GM18870 (cell line): ENCODE measurements around the gene RHPN2.
A peak's percentile ranks its signal among the peaks of the same experiment; 100 is the strongest.

Source experiments
- ATAC-seq: cut with Tn5 transposase; IDR thresholded peaks from one replicate; pipeline ENCODE4 v1.9.1; 2021; ENCODE audit warnings: moderate library complexity; ENCODE audit not compliant: unreplicated experiment

The RHPN2 gene

DNA sequence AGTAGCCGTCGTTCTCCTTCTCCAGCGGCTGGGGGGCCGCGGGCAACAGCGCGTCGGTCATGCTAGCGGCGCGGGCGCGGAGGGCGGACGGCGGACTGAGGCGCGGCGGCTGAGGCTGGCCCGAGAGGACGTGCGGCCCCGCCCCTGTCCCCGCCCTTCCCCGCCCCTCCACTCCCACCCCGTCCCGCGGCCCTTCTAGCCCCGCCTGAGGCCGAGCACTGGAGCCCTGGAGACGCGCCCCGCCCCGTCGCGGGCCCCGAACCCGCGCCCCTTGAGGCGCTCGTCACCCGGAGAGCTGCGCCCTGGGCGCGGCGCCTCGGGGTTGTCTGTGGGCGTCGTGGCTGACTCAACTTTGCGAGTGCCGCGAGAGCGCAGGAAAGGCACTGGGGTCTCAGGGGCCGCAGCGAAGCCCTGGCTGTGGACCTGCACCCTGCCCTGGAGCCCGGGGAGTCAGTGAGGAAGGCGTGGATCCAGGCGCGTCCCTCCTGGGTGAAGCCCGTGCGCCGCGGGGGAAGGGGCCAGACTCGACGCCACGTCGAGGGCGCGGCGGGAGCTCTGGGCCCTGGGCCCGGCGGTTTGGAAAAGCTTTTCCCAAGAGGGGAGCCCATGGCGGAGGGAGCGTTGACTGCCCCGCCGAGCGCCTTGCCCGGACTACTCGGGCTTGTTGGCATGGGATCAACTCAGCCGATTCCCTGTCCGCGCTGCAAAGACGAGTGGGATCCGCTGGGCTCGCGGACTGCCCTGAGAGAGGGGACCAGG, at the start of gene RHPN2:
Gene RHPN2, minus strand, starts transcription at position 97 of the 759 bp plus-strand sequence. Its CDS starts 36 bp downstream, at position 61.
- ATAC-seq, result no peak

DNA sequence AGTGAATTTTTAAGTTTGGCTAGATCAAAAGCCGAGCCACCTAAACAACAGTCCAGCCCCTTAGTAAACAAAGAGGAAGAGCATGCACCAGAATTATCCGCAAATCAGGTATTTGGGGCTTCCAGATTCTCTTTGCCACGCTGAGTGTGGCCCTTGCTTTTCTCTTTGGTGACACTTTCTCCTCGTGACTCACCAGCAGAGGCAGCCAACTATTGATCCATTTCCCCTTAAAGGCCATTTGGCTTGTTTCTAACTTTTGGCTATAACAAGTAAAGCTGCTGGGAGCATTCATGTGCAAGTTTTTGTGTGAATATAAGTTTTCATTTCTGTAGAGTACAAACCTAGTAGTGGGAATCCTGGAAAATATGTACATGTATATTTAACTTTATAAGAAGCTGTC, 49.6 kb upstream of the RHPN2 start:
- no peak for ATAC-seq

DNA sequence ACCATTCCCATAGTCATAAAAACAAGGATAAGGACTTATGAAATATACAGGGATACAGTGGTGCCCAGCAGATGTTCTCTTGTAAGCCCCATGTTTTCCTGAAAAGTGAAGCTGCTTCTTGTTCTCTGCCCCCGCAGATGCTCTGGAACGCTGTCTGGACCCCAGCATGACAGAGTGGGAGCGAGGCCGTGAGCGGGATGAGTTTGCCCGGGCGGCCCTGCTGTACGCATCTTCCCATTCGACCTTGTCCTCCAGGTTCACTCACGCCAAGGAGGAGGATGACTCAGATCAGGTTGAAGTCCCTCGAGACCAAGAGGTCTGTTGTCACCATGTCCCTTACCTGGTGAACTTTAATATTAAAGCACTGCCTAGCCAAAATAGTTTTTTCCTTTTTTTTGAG, 46.9 kb upstream of the RHPN2 start:
- ATAC-seq, result no peak

DNA sequence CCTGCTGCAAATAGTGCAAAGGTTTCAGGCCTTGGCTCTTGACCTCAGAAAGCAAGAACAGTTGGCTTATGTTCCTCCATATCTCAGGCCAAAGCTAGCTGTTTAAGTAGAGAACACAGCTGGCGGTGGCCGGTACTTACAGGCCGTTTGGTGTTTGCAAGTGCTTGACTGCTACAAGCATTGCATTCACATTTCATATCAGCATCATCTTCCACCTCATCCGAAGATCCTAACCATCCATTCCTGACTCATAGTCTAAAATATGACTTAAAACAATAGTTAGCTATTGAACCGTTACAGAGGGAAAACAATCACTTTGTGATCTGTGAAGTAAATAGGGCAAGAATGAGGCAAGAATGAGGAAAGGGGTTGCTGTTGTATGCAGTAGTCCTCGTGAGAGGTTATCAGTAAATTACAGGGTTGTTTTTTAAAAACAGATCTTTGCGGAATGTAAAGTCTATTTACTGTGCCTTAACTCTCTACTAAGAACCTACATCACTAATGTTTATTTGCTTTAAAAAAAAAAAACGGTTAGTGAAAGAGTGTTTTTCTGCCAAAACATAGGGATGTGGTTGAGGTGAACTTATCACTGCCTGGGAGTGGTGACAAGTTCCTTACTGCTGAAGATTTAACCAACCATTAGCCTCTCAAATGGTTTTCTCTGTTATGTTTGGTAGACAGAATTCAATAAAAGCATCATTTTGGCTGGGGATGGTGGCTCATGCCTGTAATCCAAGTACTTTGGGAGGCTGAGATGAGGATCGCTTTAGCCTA, 45.6 kb upstream of the RHPN2 start:
- no peak for ATAC-seq

DNA sequence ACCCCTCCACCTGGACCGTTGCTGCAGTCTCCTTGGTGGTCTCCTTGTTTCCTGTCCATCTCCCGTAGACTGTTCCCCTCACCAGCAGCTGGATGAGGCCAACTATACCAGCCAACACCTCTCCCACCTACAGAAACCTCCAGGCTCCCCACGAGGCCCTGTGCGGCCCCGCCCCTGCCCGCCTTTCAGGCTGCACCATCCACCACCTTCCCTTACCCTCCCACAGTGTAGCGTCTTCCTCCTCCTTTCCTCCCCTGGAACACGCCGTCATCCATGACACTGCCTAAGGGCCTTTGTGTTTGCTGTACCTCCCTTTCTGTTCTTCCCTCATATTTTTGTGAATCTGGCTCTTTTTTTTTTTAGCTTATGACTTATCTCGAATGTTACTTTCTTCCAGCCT, 43.5 kb upstream of the RHPN2 start:
- no peak for ATAC-seq

DNA sequence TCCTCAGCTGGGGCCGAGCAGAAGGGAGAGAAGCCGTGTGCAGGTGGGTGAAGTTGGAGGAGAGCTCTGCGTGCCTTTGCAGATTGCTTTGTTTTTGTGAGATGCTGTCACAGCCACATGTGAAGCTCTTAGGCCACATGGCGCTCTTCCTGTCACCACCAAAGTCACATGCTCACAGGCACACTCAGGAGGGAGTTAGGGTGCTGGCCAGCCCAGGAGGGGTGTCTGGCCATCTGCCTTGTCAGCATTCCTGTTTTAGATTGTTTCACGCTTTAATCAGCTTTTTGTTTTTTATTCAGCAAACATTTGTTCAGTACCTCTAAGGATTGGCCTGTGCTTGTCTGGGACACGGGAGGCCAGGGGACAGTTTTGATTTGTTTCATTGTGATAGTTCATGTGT, 38.2 kb upstream of the RHPN2 start:
- no peak for ATAC-seq

DNA sequence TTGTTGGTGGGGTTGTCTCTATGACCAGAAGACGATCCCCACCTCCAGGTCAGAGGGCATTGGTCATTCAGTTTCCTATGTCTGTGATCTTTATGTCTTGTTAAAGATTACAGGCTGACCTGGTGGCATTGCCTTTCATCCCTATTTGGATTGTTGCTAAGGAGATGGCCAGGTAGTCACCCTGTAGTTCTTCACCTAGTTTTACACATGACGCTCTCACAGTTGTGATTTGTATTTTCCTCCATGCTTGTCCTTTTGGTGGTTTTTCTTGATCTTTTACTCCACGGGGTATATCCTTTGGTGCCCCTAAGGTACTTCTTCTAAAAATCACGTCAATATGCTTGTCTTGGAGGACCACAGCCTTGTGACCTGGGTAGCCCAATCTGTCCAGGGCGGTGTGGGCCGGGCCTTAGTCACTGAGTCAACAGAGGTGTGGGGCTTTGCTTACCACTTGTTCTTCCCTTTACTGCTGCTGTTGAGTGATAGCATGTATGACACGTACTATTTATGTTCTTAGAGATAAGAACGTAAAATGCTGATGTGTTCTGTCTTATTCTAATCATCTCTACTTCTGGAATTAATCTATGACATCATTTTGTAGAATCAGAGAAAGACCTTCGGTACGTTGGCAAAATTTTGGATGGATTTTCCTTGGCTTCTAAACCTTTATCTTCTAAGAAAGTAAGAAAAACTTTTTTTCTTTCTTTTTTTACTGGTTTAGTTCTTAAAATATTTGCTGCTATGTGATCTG, 36.4 kb upstream of the RHPN2 start:
- no peak for ATAC-seq

DNA sequence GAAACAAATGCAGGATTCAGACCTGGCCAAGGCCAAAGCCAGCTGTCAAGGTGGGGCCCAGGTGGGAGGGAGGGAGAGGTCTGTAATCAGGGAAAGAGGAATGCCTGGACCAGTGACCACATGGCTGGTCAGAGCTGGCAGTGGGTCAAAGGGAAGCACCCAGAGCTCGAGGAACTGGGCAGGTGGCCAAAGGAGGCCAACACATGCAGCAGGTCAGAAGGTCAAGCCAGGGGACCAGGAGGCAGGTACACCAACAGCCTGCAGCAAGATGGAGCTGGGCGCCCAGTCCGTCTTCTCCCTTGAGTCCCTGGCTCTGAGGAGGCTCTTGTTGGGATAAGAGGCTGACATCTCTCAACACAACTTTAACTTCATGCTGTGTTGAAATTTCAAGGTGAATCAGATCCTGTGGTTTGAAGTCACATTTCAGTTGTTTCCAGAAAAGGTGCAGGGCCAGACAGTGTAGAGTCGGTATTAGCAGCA, 33.4 kb upstream of the RHPN2 start:
- ATAC-seq, result no peak

DNA sequence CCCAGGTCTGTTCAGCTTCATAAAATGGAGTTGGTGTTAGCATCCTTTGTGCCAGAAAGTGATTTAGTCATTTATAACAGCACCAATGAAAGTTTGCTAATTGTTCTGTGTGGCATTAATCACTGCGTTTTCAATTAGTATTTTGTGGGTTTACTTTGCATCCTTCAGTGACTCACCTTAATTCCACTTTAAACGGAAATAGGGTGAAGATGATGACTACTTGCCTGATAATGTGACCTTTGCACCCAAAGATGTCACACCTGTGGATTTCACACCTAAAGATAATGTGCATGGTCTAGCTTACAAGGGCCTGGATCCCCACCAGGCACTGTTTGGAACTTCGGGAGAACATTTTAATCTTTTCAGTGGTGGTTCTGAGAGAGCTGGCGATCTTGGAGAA, 31.3 kb upstream of the RHPN2 start:
- ATAC-seq, result no peak

DNA sequence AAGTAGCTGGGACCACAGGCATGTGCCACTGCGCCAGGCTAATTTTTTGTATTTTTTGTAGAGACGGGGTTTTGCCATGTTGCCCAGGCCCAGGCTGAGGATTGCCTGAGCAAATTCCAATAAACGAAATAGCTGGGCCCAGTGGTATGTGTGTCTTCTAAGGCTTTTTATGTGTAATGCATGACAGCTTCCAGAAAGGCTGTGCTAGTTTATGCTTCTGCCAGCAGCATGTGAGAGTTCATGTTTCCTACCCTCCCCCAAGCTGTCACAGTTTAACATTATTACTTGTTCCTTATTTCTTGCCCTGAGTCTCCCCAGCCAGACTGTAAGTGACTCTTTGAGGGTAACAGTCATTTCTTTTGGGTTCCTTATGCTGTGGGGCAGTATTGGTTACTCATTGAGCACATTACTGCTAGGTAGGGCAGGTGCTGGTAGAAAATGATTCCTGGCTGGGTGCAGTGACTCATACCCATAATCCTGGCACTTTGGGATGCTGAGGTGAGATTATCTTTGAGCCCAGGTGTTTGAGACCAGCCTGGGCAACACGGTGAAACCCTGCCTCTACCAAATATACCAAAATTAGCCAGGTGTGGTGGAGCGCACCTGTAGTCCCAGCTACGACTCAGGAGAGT, 29.9 kb upstream of the RHPN2 start:
- ATAC-seq, result no peak

DNA sequence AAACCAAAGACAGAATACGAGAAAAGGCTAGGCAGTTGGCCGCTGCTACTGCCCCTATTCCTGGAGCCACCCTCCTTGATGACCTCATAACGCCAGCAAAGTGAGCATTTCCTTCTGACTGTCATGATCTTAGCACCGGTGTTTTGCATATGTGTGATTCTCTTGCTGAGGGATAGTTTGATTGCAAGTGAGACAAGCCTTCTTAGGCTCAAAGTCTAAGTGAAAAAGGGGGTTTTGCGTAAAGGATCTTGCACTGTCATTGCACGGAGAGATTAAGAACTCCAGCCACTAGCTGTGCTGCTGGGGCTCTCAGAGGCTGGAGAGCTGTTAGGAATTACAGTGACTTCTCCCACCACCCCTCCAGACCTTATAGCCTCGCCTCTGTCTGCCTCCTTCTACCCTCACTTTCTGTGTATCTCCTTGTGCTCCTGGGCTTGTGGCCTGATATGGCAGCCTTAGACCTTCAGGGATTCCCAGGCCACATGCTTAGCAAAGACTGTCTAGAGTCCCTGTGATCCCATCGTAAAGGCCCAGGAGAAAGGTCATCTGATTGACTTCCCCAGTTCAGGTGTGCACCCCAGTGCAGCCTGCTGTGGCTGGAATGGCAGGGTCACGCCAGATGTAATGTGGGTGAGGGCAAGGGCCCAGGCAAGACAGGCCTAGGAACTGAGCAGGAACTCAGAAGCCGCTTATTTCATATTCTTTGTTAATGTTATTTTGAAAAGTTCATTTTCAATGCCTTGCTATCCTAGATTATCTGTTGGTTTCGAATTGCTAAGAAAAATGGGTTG, 28.9 kb upstream of the RHPN2 start:
- no peak for ATAC-seq

DNA sequence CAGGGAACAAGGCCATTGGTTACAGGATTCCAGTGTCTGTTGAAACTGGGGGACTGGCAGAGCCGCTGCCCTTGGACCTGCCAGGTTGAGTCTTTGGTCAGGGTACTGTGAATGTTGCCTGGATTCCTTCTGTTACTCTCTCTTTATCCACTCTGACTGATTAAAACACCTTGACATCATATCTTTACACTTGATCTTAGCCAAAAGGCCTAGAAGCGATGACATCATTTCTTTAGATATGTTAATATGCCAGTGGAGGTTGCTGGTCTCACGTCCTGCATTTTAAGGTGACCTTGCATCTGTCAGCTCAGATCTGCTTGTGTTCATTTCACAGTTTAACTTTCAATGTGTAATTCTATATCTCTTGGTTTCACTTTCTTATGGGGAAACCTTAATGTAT, 25.5 kb upstream of the RHPN2 start:
- no peak for ATAC-seq

DNA sequence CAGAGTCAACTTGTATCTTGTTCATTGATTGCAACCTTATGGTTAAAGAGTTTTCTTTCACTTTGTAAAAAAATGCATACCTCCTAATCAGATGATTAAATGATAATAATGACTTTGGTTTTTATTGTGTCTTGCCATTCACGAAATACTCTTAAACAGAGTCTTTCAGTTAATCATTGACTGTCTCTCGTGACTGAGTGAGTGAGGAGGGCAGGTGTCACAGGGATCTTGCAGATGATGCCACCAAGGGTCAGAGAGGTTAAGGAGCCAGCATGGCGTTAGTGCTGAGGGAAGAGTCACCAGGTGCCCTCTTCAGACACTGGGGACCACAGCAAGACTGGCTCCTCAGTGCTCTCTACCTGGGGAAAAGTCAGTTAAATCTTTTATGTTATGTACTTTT, 24.3 kb upstream of the RHPN2 start:
- ATAC-seq, result no peak

DNA sequence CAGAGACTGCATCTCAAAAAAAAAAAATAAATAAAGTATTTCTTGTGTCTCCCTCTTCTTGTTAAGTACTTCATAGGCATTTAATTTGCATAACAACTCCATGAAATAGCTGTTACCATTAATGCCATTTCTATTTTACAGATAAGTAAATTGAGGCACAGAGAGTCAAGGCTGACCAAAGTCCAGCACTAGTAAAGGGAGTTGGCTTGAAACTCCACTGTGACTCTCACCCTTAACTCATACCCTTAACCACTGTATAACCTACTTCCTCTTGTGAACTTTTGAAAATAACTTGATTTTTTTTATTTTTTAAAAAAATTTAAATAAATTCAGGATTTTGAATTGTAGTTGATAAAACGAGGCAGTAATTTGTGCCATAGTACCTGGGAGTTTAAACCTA, 22.3 kb upstream of the RHPN2 start:
- no peak for ATAC-seq

DNA sequence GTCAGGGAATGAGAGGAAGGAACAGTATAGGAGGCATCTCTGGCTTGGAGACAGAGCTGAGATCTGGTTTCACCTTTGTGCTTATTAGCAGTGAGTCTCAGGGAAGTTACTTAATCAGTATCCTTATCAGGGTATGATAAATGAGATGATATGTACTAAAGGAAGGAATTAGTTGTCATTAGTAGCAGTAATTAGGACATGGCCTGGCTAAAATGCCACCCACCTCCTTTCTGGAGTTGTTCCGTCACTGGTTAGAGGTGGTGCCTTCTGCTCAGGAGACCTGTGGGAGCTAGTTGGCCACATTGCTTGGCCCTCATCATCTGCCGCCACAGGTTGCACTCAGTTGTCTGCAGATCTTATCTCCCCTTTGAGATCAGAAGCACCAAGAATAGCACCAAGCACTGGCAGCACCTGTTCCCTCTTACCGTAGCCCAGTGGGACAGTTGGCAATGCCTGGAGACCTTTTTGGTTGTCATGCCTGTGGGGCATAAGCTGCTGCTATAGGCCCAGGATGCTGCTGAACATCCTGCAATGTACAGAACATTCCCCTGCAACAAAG, 21.0 kb upstream of the RHPN2 start:
- ATAC-seq, result no peak

DNA sequence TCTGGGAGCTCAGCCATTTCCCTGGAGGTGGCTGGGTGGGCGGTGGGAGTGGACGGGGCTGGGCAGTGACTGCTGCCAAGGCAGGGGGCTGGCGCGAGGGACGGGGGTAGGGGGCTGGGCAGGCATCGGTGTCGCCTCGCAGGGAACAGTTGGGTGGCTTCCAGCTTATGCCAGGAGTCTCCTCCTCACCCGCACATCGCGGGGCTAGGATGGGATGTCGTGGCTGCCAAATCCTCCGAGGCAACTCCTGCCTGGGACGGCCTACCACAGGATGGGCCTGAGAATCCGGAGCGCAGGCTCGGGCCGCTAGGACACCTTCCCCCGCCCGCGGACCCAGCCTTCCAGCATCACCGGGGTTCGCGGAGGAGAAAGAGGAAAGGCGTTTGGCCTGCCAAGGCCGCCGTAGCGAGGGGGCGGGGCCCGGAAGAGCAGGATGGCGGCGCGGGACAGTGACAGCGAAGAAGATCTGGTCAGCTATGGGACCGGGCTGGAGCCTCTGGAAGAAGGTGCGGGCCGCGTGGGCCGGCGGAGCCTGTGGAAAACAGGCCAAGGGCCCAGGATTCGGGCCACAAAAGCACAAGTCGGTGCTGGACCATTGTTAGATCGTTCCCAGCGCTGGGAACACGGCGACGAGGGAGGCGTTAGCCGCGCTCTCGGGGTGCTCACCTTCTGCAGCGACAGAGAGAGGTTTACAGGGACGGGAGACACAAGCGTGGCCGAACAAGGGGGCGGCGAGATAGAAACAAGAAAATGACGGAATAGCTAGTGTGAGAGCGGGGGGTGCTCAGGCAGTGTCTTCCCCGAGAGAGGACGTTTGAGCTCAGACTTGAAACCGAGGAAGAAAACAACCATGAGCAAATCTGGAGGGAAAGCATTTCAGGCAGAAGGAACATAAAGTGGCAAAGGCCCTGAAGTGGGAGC, 16.3 kb upstream of the RHPN2 start, which contains the start of gene GPATCH1:
Gene GPATCH1, plus strand, starts transcription at position 421 of the 921 bp plus-strand sequence. Its CDS starts 13 bp downstream, at position 434.
- ATAC-seq, result peak; percentile 65

DNA sequence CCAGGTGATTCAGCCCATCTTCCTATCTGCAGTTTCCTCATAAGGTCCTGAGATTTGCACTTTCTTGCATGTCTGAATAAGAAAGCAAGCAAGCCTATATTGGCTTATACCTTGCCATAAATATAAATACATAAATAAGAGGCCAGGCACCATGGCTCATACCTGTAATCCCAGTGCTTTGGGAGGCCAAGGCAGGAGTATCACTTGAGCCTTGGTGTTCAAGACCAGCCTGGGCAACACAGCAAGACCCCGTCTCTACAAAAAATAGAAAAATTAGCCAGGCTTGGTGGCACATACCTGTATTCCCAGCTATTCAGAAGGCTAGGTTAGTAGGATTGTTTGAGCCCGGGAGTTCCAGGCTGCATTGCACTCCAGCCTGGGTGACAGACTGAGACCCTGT, 10.8 kb upstream of the RHPN2 start:
- no peak for ATAC-seq

DNA sequence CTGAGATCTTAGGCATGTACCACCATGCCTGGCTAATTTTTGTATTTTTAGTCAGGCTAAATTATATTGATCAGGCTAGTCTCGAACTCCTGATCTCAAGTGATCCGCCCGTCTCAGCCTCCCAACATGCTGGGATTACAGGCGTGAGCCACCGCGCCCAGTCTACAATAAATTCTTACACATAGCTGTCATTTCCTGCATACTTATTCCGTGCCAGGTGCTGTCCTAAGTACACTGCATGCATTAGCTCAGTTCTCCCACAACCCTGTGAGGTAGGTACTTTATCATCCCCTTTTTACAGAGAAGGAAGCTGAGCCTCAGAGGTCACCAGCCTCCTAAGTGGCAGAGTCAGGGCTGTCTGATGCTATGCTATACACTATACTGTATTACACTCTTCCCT, 7.2 kb upstream of the RHPN2 start:
- no peak for ATAC-seq

DNA sequence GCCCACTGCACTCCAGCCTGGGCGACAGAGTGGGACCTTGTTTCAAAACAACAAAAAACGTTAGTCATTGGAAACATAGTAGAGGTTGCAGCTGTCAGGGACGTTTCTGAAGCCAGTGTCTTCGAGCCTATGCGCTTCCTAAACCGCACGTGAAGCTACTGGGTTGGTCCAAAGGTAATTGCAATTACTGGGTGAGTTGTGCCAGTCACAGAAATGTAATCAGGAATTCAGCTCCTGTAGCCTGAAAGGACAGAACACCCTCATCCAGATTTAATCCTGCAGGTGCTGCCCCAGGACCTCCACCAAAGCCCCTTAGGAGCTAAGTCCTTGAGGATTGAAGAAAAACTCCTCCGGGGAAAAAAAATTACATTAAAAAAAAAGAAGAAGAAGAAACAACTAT, 2.4 kb upstream of the RHPN2 start:
- ATAC-seq, result no peak
